ENCODE data around the gene TFG. TPM values are rescaled to one million over a fixed set of nuclear protein-coding genes. Genes with fewer than 3 reads are reported as not detected.

Gene TFG
- total RNA-seq, 3 donors from 2014 or later (not counting 1 experiment from before 2014, with no cell fraction given), result 47.6 to 52.8 (median 50.0) TPM

DNA sequence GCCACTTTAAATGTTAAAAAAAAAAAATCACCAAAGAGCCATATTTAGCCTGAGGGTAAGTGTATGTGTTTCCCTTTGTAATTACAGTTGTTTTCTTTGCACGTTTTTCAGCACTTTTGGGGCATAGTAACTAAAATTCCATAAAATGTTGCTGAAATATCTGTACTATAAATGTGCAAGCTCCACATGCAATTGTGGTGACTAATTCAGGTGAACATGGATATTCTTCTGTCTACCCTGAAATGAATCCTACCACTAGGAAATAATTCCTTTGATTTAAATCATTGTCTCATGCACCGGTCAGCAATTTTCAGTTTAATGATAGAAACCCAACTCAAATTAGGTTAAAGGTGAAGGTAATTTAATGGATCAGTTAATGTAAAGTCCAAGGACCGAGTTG is 13.1 kb upstream of the TFG start:
- Histone ChIP-seq H3K36me3 (ENCODE audit: control insufficient read depth, insufficient read depth, low read length) (no peaks in the 10 kb centered on the region), H3K4me3 (ENCODE audit: low read length) (no peak overlapping the region), H3K4me1 (ENCODE audit: control insufficient read depth, insufficient read depth, low read length) (no peaks in the 10 kb centered on the region), H3K27ac (ENCODE audit: low read length) (no peak overlapping the region), H3K27me3 (ENCODE audit: control insufficient read depth, insufficient read depth, low read length) (peaks cover 5% of the 10 kb centered on the region), H3K9me3 (ENCODE audit: control insufficient read depth, insufficient read depth, low read length) (no peaks in the 10 kb centered on the region)
- TF ChIP-seq, protein P1, sequence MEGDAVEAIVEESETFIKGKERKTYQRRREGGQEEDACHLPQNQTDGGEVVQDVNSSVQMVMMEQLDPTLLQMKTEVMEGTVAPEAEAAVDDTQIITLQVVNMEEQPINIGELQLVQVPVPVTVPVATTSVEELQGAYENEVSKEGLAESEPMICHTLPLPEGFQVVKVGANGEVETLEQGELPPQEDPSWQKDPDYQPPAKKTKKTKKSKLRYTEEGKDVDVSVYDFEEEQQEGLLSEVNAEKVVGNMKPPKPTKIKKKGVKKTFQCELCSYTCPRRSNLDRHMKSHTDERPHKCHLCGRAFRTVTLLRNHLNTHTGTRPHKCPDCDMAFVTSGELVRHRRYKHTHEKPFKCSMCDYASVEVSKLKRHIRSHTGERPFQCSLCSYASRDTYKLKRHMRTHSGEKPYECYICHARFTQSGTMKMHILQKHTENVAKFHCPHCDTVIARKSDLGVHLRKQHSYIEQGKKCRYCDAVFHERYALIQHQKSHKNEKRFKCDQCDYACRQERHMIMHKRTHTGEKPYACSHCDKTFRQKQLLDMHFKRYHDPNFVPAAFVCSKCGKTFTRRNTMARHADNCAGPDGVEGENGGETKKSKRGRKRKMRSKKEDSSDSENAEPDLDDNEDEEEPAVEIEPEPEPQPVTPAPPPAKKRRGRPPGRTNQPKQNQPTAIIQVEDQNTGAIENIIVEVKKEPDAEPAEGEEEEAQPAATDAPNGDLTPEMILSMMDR (IDR thresholded peaks at IDR 0.05), result no peak
- DNase-seq (no peak), ATAC-seq (no peak)
- intact Hi-C loops (cut with micrococcal nuclease), result no loop called here
- Mint-ChIP-seq H3K27ac (no peak overlapping the region), H3K27me3 (ENCODE audit: low read depth in 2 of 2) (peaks cover 50 to 73% of the 10 kb centered on the region in 2 donors), H3K9me3 (no peaks in the 10 kb centered on the region), H3K36me3 (no peaks in the 10 kb centered on the region), H3K4me3 (no peak overlapping the region), H3K4me1 (no peaks in the 10 kb centered on the region)
- WGBS (ENCODE audit: insufficient coverage), result 83% methylated on average over 3 of the region's 3 CpGs

GRCh38 chr3:100697172-100697571 is 12.1 kb upstream of the TFG start:
- no peak for ATAC-seq
- H3K9me3 Mint-ChIP-seq, result no peaks in the 10 kb centered on the region

GRCh38 chr3:100697723-100698285 is 11.5 kb upstream of the TFG start:
- TF ChIP-seq, protein P1 (IDR thresholded peaks at IDR 0.05), result no peak
- Mint-ChIP-seq H3K27ac (no peak overlapping the region), H3K9me3 (no peaks in the 10 kb centered on the region), H3K36me3 (no peaks in the 10 kb centered on the region), H3K4me1 (no peaks in the 10 kb centered on the region), H3K27me3 (ENCODE audit: low read depth in 2 of 2) (peaks cover 53 to 78% of the 10 kb centered on the region in 2 donors), H3K4me3 (no peak overlapping the region)
- Histone ChIP-seq H3K27me3 (ENCODE audit: control insufficient read depth, insufficient read depth, low read length) (peaks cover 5% of the 10 kb centered on the region), H3K4me3 (ENCODE audit: low read length) (no peak overlapping the region), H3K36me3 (ENCODE audit: control insufficient read depth, insufficient read depth, low read length) (no peaks in the 10 kb centered on the region), H3K4me1 (ENCODE audit: control insufficient read depth, insufficient read depth, low read length) (no peaks in the 10 kb centered on the region), H3K9me3 (ENCODE audit: control insufficient read depth, insufficient read depth, low read length) (no peaks in the 10 kb centered on the region), H3K27ac (ENCODE audit: low read length) (no peak overlapping the region)
- no peak for DNase-seq
- ATAC-seq, result no peak
- intact Hi-C loops (cut with micrococcal nuclease), result no loop called here
- 89% methylated on average over 5 of the region's 5 CpGs for WGBS (ENCODE audit: insufficient coverage)

More at GRCh38 chr3:100697172-100697571, 12.1 kb upstream of the TFG start:
- 86% methylated on average over 7 of the region's 7 CpGs for WGBS (ENCODE audit: insufficient coverage)
- no peaks in the 10 kb centered on the region for H3K36me3 ChIP-seq (ENCODE audit: control insufficient read depth, insufficient read depth, low read length)
- H3K27ac ChIP-seq (ENCODE audit: low read length), result no peak overlapping the region
- no peak overlapping the region for H3K4me3 ChIP-seq (ENCODE audit: low read length)
- no peak for DNase-seq
- no peak overlapping the region for H3K27ac Mint-ChIP-seq
- no peaks in the 10 kb centered on the region for H3K4me1 ChIP-seq (ENCODE audit: control insufficient read depth, insufficient read depth, low read length)
- no peaks in the 10 kb centered on the region for H3K4me1 Mint-ChIP-seq
- intact Hi-C loops (cut with micrococcal nuclease), result no loop called here
- H3K9me3 ChIP-seq (ENCODE audit: control insufficient read depth, insufficient read depth, low read length), result no peaks in the 10 kb centered on the region
- no peak overlapping the region for H3K4me3 Mint-ChIP-seq
- H3K36me3 Mint-ChIP-seq, result no peaks in the 10 kb centered on the region
- peaks cover 53 to 79% of the 10 kb centered on the region in 2 donors for H3K27me3 Mint-ChIP-seq (ENCODE audit: low read depth in 2 of 2)
- TF ChIP-seq, protein P1 (IDR thresholded peaks at IDR 0.05), result no peak
- H3K27me3 ChIP-seq (ENCODE audit: control insufficient read depth, insufficient read depth, low read length), result peaks cover 5% of the 10 kb centered on the region

DNA sequence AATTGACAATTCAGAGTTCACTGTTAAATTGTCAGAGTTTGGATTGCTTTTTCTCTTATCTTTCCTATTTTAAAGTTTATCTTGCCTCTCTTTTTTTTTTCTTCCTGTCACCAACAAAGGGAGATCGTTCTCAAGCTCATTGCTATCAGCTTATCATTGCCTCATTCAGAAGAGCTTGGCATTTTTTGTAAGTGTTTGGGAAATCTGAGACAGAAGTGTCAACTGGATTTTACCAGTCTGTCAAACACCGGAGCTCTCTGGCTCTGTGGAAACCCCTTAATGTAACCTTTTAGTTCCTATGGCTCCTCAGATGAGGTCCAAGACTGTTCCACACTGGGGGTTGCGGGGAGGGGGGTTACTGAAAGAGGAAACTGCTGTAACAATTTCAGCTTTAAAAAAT is 10.6 kb upstream of the TFG start:
- Histone ChIP-seq H3K4me3 (ENCODE audit: low read length) (no peak overlapping the region), H3K27me3 (ENCODE audit: control insufficient read depth, insufficient read depth, low read length) (peaks cover 5% of the 10 kb centered on the region), H3K36me3 (ENCODE audit: control insufficient read depth, insufficient read depth, low read length) (no peaks in the 10 kb centered on the region), H3K9me3 (ENCODE audit: control insufficient read depth, insufficient read depth, low read length) (no peaks in the 10 kb centered on the region), H3K27ac (ENCODE audit: low read length) (no peak overlapping the region), H3K4me1 (ENCODE audit: control insufficient read depth, insufficient read depth, low read length) (no peaks in the 10 kb centered on the region)
- Mint-ChIP-seq H3K27ac (no peak overlapping the region), H3K9me3 (no peaks in the 10 kb centered on the region), H3K36me3 (no peaks in the 10 kb centered on the region), H3K27me3 (ENCODE audit: low read depth in 2 of 2) (peaks cover 53 to 78% of the 10 kb centered on the region in 2 donors), H3K4me1 (no peaks in the 10 kb centered on the region), H3K4me3 (no peak overlapping the region)
- DNase-seq (no peak), ATAC-seq (no peak)
- WGBS (ENCODE audit: insufficient coverage), result 93% methylated on average over 2 of the region's 3 CpGs
- intact Hi-C loops (cut with micrococcal nuclease), result no loop called here
- TF ChIP-seq, protein P1 (IDR thresholded peaks at IDR 0.05), result no peak
